ENCODE results near the gene PSMB8.
"Not testable (repeated sequence)": the region's sequence is repeated elsewhere in the genome, so short reads cannot be mapped to it uniquely, and the experiment has no call there.

The PSMB8 gene

DNA sequence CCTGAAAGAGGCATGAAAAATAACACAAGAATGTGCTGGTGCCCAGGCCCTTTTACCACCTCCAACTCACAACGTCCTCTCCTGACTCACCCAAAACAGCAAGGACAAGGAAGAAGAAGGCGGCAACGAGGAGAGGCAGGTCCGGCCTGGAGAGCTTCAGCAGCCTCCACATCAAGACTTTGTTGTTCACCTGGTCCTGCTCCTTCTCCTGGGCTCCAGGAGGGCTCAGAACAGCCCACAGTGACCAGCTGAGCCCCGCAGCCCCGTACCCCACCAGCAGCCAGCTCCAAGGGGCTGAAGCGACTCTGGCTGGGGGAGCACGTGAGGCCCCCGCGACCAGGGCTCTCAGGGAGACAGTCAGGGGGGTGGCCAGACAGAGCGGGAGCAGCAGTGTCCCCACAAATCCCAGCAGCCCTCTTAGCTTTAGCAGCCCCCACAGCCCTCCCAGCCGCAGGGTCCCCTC is 6.2 kb downstream of the PSMB8 start:
- DNase-seq (ENCODE audit: low read depth in 3 of 3), result no peak

DNA sequence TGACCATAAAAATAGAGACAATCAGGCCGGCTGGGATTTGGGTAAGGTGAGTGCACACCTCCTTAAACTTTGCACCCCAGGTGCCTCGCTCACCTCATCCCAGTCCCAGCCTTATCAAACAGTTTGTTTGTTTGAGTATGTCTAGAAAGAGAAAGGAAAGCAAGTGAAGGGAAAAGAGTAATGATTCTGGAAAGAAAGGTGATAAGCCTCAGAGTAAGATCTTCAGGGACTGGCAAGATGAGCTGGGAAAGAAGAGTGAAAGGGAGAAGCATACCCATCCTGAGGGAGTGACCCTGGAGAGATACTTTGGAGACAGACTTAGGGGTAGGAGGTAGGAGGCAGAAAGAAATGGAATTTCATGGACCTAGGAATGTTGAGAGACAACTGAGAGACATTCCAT is 7.0 kb downstream of the PSMB8 start:
- no peak for DNase-seq (ENCODE audit: low read depth in 3 of 3)

DNA sequence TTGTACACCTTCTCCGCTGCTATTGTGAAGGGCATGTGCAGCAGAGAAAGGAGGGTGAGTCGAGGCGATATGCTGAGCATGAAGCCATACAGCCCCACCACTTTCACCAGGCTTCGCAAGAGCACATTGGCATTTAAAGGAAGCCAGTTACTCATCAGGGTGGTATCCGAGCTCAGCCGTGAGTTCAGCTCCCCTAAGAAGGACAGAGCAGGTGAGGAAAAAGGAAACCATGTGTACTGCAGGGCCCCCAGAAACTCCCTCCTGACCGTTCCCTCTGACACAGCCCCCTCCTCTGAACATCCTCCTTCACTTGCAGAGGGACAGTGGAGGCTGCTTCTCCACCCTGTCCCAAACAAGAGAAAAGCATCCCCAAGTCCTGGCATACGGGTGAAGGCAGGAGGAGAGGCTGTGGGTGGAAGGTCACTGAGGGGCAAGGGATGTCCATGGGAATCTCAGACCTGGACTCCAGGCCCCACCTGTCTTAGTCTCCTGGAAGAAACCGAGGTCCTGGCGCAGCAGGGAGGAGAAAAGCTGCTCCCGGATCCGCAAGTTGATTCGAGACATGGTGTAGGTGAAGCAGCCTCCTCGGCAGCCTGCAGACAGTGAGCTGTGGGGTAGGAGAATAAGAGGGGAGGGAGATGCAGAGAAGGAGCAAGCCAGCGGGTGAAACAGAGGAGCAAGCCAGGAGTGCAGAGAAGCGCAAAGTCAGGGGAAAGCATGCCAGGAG is 8.5 kb downstream of the PSMB8 start:
- no peak for DNase-seq (ENCODE audit: low read depth in 3 of 3)

DNA sequence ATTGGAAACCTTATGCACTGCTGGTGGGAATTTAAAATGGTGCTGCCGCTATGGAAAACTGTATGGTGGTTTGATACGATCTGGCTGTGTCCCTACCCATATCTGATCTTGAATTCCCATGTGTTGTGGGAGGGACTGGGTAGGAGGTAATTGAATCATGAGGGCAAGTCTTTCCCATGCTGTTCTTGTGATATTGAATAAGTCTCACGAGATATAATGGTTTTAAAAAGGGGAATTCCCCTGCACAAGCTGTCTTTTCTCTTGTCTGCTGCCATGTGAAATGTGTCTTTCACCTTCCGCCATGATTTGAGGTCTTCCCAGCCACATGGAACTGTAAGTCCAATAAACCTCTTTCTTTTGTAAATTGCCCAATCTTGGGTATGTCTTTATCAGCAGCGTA is 10.2 kb downstream of the PSMB8 start:
- no peak for DNase-seq (ENCODE audit: low read depth in 3 of 3)

DNA sequence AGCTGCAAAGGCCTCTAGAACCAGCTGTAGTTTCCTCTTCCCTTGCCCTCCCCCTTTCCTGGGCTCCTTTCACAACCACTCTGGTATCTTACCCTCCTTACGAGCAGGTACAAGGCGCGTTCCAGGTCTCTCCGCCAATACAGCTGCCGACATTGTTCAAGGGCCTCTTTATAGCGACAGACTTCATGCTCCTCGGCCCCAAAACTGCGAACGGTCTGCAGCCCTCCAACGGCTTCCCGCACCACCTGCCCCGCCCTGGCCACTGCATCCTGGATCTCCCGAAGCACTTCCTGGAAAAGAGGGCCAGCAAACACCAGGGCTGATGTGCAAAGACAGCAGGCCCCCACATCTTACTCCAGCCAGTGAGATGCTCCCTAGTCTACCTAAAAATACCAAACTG is 11.3 kb downstream of the PSMB8 start:
- no peak for DNase-seq (ENCODE audit: low read depth in 3 of 3)

DNA sequence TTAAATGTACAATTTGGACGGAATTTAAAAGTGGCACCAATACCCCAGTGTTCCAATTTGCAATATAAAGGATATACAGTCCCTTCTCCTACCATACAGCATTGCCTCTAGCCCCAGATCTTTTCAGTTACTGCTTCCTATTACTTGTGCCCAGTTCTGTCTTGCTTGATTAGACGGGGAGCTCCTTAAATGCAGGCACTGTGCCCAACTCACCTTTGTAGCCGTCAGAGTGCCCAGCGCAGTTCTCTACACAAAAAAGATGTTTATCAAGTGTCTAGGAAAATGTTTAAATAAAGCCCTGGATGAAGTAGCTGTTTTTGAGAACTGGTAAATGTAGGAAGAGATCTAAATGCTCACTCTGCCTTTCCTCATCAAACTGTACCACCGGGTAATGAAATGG is 12.9 kb downstream of the PSMB8 start:
- DNase-seq (ENCODE audit: low read depth in 3 of 3), result no peak

DNA sequence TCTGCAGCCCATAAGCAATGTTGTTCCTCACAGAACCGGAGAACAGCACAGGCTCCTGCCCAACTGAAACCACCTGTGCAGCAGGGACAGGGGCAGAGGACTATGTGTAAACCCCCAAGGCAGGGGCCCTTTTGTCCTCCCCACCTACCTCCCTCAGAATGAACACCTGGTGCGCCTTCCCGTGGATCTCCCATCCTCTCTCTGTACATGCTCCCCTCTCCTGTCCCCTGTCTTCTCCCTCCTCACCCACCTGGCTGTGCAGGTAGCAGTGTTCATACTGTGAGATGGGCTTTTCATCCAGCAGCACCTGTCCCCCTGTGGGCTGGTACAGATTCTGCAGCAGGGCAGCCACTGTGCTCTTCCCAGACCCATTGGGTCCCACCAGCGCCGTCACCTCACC is 13.8 kb downstream of the PSMB8 start:
- no peak for DNase-seq (ENCODE audit: low read depth in 3 of 3)

DNA sequence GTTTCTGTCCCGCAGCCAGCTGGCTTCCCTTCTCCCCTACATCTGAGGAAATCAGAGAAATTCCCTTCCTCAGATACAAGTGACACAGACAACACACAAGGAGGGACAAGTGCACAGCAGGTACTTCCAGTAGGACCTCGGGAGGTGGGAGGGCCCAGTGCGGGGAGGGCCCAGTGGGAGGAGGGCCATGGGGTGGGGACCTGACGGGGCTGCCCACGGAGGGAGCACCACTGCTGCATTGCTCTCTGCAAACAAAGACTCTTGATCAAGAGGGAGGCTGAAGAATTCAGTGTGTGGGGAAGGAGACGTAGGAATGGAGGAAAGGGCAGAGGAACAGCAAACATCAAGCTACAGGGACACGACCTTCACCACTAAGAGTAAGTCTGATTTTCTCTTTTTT is 14.4 kb downstream of the PSMB8 start:
- DNase-seq (ENCODE audit: low read depth in 3 of 3), result no peak

DNA sequence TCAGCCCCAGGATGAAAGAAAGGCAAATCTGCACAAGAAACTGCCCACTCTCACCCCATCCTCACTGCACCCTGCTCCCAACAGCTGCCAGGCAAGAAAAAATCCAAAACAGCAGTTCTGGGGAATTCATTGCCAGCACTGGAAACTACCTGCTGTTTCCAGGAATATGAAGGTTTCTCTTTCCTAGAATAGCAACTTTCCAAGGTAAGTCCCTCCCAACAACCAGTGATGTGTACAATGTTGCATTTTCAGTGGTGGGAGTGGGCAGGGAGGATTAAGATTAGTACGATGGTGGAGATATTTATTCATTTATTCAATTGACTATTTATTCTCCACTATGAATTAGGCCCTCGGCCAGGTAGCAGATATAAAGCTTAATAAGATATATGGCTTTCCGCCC is 16.8 kb downstream of the PSMB8 start:
- no peak for DNase-seq (ENCODE audit: low read depth in 3 of 3)

DNA sequence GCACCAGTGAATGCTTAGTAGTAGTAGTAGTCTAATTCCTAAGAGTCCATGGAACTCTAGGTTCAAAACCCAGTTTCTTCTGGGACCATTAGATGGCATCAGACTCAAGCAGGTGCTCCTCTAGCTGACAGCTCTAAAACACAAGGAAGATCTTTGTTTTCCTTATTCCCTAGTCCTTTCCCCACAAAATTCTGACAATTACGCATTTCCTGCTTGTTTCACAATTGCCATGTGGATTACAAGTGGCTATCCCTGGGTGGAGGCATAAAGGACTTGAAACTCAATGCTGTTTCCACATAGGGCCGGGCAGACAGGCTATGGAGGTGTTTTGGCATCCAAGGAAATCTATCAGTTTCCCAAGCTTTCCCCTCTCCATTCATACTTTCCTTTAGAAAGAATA is 17.9 kb downstream of the PSMB8 start:
- no peak for DNase-seq (ENCODE audit: low read depth in 3 of 3)

DNA sequence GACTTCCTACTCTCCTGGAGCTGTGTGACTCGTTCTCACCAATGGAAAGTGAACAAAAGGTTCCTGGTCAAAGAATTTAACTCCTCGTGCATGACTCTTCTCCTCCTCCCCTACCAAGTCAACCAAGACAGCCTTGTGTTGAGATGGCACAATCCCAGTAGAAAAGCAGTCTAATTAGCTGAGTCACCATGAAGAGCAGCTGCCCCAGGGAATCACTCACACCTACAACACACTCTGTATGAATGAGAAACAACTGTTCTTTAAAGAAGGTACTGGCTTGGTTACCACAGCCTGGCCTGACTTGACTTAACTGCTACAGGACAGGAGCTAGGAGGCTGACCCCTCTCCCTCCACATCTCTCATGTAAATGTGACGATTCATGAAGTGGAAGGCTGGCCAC is 24.1 kb downstream of the PSMB8 start:
- DNase-seq (ENCODE audit: low read depth in 3 of 3), result no peak

DNA sequence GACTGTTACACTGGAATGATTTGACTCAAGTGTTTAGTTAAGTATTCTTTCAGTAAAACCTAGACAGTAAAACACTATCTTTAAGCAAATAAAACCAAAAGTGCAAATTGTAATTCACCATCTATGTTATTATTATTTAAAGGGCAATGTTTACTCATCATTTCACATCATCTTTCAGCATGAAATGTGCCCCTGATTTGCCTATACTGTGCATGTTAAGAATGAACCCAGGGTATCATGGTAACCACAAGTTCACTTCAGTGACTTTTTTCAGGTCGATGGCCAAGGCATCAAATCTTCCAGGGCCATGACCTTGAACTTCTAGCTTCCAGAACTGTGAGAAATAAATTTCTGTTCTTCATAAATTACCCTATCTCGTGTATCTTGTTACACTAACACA is 25.0 kb downstream of the PSMB8 start:
- DNase-seq (ENCODE audit: low read depth in 3 of 3), result no peak

DNA sequence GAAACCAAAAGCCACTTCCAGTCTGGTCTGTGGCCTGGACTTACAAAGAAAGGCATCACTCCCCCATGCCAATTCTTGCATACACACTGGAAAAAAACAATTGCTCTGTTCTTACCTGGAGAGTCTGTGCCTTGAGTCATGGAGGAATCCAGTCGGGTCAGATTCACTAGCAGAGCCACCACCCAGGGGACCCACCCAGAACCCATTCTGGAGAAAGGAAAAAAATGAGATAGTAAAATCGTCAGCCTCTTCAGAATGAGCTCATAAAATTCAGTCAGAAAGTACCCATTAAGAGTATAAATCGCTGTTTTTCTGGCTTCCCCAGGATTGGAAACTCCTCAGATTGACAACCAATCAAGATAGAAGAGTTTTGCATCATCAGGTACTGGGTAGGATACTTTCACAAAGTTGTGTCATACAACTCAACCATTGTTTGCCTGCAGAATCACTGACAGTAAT is 27.1 kb downstream of the PSMB8 start, which contains the start of gene HLA-DOB:
Gene HLA-DOB (minus strand): TSS at position 257 of the 459 bp plus-strand sequence. CDS start 51 bp downstream, at position 206.
- DNase-seq (ENCODE audit: low read depth in 3 of 3), result no peak

DNA sequence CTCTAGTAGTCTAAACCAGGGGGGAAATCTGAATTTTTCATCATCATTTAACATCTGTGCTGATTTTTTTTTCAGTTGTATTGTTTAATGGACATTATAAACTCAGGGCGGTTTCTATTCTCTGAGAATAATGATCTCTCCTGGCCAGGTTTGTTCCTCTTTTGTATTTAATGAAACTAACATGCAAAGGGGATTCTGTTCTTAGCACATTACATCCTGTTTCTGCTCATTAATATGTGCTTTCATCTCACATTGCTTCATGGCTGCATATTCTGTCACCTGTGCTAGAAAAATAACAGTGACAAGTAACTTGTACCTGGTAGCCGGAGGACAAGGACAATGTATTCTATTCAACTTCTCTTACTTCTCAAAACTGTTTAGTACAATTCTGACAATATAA is 27.9 kb downstream of the PSMB8 start:
- no peak for DNase-seq (ENCODE audit: low read depth in 3 of 3)

DNA sequence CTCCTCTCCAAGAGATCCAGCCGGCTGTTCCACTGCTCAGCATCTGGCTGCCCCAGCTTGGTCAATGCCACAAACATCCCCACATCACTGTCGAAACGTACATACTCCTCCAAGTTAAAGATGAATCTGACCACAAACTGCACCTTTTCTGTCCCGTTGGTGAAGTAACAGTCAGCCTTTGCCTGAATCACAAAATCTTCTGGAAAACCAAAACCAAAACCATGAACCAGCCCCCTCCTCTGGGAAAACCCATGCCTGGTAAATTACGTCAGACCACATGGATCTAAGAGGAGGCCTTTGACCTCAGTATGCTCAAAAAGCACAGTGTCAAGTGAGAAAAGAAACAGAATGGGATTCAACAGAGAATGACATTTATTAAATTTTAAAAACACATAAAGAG is 28.7 kb downstream of the PSMB8 start:
- DNase-seq (ENCODE audit: low read depth in 3 of 3), result no peak

DNA sequence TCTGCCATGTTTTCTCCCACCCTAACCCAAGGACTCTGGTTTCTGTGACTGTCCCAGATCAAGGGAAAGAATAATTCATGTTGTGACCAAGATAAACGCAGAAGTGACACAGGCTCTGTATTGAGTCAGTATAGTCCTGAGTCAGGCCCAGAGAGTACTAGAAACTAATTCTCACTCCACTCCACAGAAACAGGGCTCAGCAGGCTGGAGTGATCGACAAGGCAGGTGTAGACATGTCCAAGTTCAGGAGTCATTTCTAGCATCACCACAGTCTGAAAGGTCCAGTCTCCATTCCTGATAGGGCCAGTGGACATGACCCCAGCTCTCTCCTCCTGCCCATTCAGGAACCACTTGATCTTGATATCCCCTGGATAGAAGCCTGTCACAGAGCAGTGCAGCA is 29.7 kb downstream of the PSMB8 start:
- no peak for DNase-seq (ENCODE audit: low read depth in 3 of 3)

DNA sequence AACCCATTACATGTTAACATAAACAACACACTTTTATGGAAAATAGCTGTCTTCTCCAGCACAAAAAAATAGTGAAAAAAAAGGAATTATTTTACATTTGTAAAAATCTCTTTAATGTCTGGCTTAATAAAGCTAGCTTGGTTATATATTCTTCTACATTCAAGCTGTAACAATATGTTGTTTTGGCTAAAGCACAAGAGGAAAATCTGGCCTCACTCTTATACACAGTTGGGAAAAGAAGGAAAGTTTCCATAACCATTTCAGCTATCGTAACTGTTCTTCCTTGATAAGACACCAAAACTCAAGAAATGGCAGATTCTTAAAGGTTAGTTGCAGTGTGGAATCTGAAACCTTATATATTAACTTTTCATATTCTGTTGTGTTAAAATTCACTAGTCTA is 34.7 kb downstream of the PSMB8 start:
- no peak for DNase-seq (ENCODE audit: low read depth in 3 of 3)

DNA sequence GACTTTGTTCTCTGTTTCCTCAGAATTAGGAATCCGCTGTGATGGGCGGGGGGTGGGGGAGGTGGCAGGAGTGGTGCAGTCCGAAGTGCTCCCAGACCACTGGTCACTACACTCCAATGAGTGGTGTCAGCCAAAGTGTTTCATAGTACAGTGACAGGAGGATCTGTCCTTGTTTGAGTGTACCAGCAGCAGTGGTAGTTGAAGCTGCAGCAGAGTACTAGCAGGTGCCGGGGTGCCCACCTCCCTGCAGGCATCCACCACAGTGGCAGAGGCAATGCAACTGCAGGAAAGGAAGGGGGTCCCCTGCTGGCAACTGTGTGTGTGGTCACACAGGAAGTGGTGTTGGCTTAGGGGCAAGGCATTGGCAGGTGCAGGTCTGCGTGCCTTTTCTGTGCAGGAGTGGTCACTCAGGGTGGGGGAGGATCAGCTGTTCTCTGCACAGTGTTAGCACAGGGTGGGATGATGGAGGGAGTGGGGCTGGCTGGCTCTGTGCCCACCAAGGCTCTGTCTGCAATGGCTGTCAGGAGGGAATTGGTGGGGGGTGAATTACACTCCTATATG is 36.7 kb downstream of the PSMB8 start:
- DNase-seq (ENCODE audit: low read depth in 3 of 3), result no peak

DNA sequence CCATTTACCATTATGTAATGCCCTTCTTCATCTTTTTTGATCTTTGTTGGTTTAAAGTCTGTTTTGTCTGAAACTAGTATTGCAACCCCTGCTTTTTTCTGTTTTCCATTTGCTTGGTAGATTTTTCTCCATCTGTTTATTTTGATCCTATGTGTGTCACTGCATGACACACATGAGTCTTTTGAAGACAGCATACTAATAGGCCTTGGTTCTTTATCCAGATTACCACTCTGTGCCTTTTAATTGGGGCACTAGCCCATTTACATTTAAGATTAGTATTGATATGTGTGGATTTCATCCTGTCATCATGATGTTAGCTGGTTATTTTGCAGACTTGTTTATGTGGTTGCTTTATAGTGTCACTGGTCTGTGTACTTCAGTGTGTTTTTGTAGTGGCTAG is 38.4 kb downstream of the PSMB8 start:
- not testable (repeated sequence) for DNase-seq (ENCODE audit: low read depth in 3 of 3)

DNA sequence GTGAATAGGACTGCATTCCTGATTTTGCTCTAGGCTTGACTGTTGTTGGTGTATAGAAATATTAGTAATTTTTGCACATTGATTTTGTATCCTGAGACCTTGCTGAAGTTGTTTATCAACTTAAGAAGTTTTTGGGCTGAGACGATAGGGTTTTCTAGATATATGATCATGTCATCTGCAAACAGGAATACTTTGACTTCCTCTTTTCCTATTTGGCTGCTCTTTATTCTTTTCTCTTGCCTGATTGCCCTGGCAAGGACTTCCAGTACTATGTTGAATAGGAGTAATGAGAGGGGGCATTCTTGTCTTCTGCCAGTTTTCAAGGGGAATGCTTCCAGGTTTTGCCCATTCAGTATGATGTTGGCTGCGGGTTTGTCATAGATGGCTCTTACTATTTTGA is 40.4 kb downstream of the PSMB8 start:
- DNase-seq (ENCODE audit: low read depth in 3 of 3), result no peak

DNA sequence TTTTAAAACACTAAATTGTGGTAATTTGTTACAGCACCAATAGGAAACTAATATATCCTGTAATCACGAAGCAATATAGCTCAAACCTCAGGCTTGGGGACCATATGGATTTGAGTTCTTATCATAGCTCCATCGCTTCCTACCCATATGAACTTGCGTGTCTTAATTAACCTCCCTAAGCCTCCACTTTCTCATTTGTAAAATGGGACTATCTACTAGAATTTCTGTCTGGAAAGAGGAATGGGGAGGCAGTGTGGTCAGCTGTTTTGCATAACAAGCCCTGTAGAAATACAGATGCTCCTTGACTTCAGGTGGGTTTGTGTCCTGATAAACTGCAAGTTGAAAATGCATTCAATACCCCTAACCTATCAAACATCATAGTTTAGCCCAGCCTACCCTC is 44.1 kb downstream of the PSMB8 start:
- DNase-seq (ENCODE audit: low read depth in 3 of 3), result no peak

DNA sequence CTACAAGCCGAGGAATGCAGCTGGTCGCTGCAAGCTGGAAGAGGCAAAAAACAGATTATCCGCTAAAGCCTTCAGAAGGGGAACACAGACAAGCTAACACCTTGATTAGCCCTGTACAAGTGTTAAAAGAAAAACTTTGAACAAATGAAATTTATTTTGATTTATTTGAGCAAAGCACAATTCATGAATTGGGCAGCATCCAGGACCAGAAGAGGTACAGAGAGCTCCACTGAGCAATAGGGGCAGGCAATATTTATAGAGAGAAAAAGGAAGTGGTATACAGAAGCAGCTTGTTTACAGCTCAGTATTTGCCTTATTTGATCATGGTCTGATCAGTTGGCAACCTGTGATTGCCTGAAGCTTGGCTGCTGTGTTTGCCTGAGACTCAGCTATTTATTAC is 44.7 kb downstream of the PSMB8 start:
- no peak for DNase-seq (ENCODE audit: low read depth in 3 of 3)
